Fibroblast of lung (primary cell): ENCODE measurements around the gene CYP11A1. TPM values are rescaled to one million over a fixed set of nuclear protein-coding genes. Genes with fewer than 3 reads are reported as not detected.

Experiments
- DNase-seq, 2 donors: peaks; one replicate each; pipeline versions ENCODE4 v3.0.0 to v3.0.0-alpha.2; 2010; ENCODE audit warnings: low read depth in 2 of 2
- H2AFZ ChIP-seq: 2 replicates; pipeline ENCODE4 v1.5.1; 2012; ENCODE audit warnings: low read length, control low read depth, inconsistent platforms
- H3K27ac ChIP-seq: 2 replicates; pipeline ENCODE4 v1.5.1; 2011; ENCODE audit warnings: low read length, control low read depth; ENCODE audit not compliant: insufficient read depth
- H3K27me3 ChIP-seq: 2 replicates; pipeline ENCODE4 v1.5.1; 2011; ENCODE audit warnings: mild to moderate bottlenecking, low read length; ENCODE audit not compliant: control insufficient read depth, insufficient read depth
- H3K36me3 ChIP-seq: 2 replicates; pipeline ENCODE4 v1.5.1; 2011; ENCODE audit warnings: low read length; ENCODE audit not compliant: control insufficient read depth, insufficient read depth
- H3K4me1 ChIP-seq: 2 replicates; pipeline ENCODE4 v1.5.1; 2011; ENCODE audit warnings: low read length; ENCODE audit not compliant: control insufficient read depth, insufficient read depth; ENCODE audit errors: extremely low read depth
- H3K4me2 ChIP-seq: 2 replicates; pipeline ENCODE4 v1.5.1; 2011; ENCODE audit warnings: low read length, control low read depth; ENCODE audit not compliant: insufficient read depth; ENCODE audit errors: extremely low read depth
- H3K4me3 ChIP-seq, 4 experiments: fragments of 200-600 bp in 1 of 4; sonication (generic) in 1 of 4; replicated peaks in 1 of 4; 2 replicates each; pipeline ENCODE4 v1.5.1; 2011 to 2016; ENCODE audit warnings: low read length in 4 of 4, low read depth in 3 of 4, mild to moderate bottlenecking in 3 of 4, control low read depth in 2 of 4, inconsistent platforms in 1 of 4, mixed read lengths in 1 of 4; ENCODE audit not compliant: insufficient read depth in 1 of 4; ENCODE audit errors: control extremely low read depth in 1 of 4
- H3K79me2 ChIP-seq: 2 replicates; pipeline ENCODE4 v1.5.1; 2012; ENCODE audit warnings: mild to moderate bottlenecking, low read length, inconsistent platforms; ENCODE audit not compliant: control insufficient read depth, insufficient read depth
- H3K9ac ChIP-seq: 2 replicates; pipeline ENCODE4 v1.5.1; 2011; ENCODE audit warnings: mild to moderate bottlenecking, low read length, control low read depth; ENCODE audit not compliant: insufficient read depth
- H3K9me3 ChIP-seq: 2 replicates; pipeline ENCODE4 v1.5.1; 2012; ENCODE audit warnings: low read depth, low read length; ENCODE audit not compliant: control insufficient read depth, insufficient read depth
- H4K20me1 ChIP-seq: 2 replicates; pipeline ENCODE4 v1.5.1; 2011; ENCODE audit warnings: low read length; ENCODE audit not compliant: control insufficient read depth, insufficient read depth; ENCODE audit errors: extremely low read depth
- CTCF ChIP-seq, 2 donors: IDR thresholded peaks in 1 of 2; conservative IDR thresholded peaks in 1 of 2; 1 replicate in 1 of 2; 2 replicates in 1 of 2; pipeline ENCODE4 v1.5.1; 2011 to 2012; ENCODE audit warnings: low read length in 2 of 2, control low read depth in 1 of 2, inconsistent platforms in 1 of 2, low read depth in 1 of 2, mild to moderate bottlenecking in 1 of 2
- EZH2 ChIP-seq: IDR thresholded peaks from 2 replicates; pipeline ENCODE4 v1.5.1; 2012; ENCODE audit warnings: low read length, control low read depth, mild to moderate bottlenecking; ENCODE audit errors: missing control alignments
- polyA plus RNA-seq, 2 donors: library from polyadenylated mRNA; depleted of rRNA in 1 of 2; stranded (reverse) in 1 of 2; unstranded in 1 of 2; fragments of >200 nt; gene quantifications; 2 replicates each; pipeline ENCODE4 v1.2.1, GENCODE V29; 2011 to 2012; ENCODE audit warnings: missing spikeins in 1 of 2
- total RNA-seq: library from RNA; depleted of rRNA; stranded (reverse); fragments of >200 nt; gene quantifications from 2 replicates; pipeline ENCODE4 v1.2.1, GENCODE V29; 2014

The CYP11A1 gene
- total and polyA plus RNA-seq, 2 donors (not counting 1 experiment from before 2014, with no cell fraction given), result 0.07 to 0.33 TPM

- no peak overlapping the region for H3K4me2 ChIP-seq
- TF ChIP-seq EZH2 (no peak), CTCF (conservative IDR thresholded peaks at IDR 0.05 in 1 of 2, IDR thresholded peaks at IDR 0.05 in 1 of 2; ENCODE audit: low read depth in 1 of 2, low read length in 2 of 2) (no peak)
- no peaks in the 10 kb centered on the region for H3K9me3 ChIP-seq
- H3K79me2 ChIP-seq, result no peaks in the 10 kb centered on the region
- no peaks in the 10 kb centered on the region for H4K20me1 ChIP-seq
- H3K4me1 ChIP-seq, result peaks cover 18% of the 10 kb centered on the region
- H3K27me3 ChIP-seq, result no peaks in the 10 kb centered on the region
- no peak for DNase-seq
- no peak overlapping the region for H3K27ac ChIP-seq
- no peak overlapping the region for H3K9ac ChIP-seq
- H3K4me3 ChIP-seq, result no peak overlapping the region
- peaks cover 12% of the 10 kb centered on the region for H3K36me3 ChIP-seq
- H2AFZ ChIP-seq, result no peak overlapping the region
Measured at GRCh38 chr15:74409225-74409624, 41.8 kb upstream of the CYP11A1 start.

DNA sequence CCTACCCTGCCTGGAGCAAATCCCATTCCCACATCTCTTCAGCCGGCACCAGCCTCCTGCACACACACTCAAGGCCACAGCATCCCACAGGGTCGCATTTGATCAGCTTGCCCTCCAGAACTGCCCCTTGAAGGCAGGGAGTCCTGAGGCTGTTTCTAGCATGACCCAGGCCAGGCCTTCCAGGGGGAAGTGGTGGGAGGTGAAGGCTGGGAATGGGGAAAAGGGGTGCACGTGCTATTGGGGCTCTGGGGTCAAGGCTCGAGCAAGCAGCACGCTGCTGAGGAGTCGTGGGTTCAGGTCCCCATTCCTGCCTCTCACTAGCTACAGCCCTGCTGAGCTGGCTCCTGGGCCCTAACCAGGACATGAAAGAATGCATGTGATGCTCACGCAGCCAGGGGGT, 41.4 kb upstream of the CYP11A1 start:
- Histone ChIP-seq H3K79me2 (no peaks in the 10 kb centered on the region), H4K20me1 (no peaks in the 10 kb centered on the region), H2AFZ (no peak overlapping the region), H3K9ac (no peak overlapping the region), H3K27me3 (no peaks in the 10 kb centered on the region), H3K4me1 (peaks cover 18% of the 10 kb centered on the region), H3K4me3 (no peak overlapping the region), H3K36me3 (peaks cover 12% of the 10 kb centered on the region), H3K27ac (no peak overlapping the region), H3K9me3 (no peaks in the 10 kb centered on the region), H3K4me2 (no peak overlapping the region)
- TF ChIP-seq EZH2 (no peak), CTCF (conservative IDR thresholded peaks at IDR 0.05 in 1 of 2, IDR thresholded peaks at IDR 0.05 in 1 of 2; ENCODE audit: low read depth in 1 of 2, low read length in 2 of 2) (no peak)
- no peak for DNase-seq

DNA sequence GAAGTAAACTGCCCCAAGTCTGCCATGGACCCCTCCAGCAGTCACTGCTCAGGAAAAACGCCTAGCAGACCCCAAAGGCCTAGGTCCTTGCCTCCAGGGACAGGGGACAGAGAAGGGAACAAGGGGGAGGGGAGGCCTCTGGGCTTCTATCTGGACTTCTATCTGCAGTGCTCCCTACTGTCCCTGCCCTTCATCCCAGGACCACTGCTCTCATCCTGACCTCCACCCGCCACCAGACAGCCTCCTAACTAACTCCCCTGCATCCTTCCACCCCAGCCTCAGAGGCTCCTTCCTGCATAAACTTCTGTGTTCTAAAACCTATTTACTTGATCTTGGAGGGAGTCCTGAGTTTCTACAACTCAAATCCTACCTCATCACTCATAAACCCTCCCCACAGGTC, 40.9 kb upstream of the CYP11A1 start:
- H3K9me3 ChIP-seq, result no peaks in the 10 kb centered on the region
- no peak for TF ChIP-seq EZH2
- H3K4me3 ChIP-seq, result no peak overlapping the region
- H3K79me2 ChIP-seq, result no peaks in the 10 kb centered on the region
- H2AFZ ChIP-seq, result no peak overlapping the region
- H3K27me3 ChIP-seq, result no peaks in the 10 kb centered on the region
- no peak overlapping the region for H3K27ac ChIP-seq
- no peak overlapping the region for H3K9ac ChIP-seq
- H3K36me3 ChIP-seq, result peaks cover 9% of the 10 kb centered on the region
- H3K4me1 ChIP-seq, result peaks cover 18% of the 10 kb centered on the region
- H4K20me1 ChIP-seq, result no peaks in the 10 kb centered on the region
- DNase-seq, result no peak
- H3K4me2 ChIP-seq, result no peak overlapping the region
